Smooth muscle cell of the brain vasculature (primary cell): ENCODE measurements around the gene STXBP5.

Experiments
- DNase-seq: peaks from one replicate; pipeline ENCODE4 v3.0.0-alpha.2; 2012; ENCODE audit warnings: low read depth, low spot score

STXBP5 gene

DNA sequence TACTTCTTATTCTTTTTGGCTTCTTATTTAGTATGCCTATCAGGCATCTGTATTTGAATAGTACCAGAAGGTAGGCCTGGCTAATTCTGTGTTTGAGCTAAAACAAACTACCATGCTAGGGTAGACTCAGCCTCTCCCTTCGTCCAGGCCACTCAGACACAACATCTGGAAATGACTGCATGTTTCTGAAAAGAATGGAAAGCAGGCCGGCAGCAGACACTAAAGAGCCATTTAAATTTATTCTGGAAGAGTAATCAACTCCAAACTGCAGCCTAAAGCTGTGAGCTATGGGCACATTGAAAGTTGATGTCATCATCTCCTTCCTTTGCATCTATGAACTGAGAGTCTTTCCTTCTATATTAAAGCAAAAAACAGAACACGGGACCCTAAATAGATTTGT lies 233.4 kb downstream of the STXBP5 start:
- no peak for DNase-seq

DNA sequence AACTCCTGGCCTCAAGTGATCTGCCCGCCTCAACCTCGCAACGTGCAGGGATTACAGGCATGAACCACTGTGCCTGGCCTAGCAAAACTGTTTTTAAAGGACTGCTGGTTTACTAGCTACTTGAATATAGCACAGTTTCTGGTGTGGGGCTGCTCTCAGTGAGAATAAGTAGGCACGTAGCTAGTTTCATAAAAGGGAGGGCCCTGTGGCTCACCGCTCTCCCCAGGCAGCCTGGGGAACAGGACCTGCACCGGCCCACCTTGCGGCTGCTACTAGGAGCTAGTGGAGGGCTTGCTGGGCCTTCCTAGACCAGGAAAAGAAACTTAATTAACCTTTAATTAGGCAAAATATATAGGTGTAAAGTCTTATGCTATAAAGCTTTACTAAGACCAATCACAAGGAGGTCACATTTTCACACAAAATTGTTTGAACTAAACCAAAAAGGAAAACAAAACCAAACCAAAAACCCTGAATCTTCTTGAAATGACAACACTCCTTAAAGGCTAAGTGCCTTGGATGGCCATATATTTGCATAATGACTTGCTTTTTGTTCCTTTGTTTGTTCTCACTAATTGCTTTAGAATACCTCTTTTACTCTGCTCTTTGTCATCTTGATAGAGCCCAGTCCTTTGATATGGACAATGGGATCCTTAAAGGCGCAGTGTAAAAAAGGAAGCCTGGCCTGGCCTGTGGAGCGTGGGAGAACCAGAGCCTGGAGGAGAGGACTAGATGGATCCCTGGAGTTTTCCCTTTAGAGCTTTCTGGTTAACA lies 234.7 kb downstream of the STXBP5 start:
- DNase-seq, result no peak
